B cell (primary cell): ENCODE measurements around the gene SLC4A3. TPM values are rescaled to one million over a fixed set of nuclear protein-coding genes. Genes with fewer than 3 reads are reported as not detected.

Experiments
- ATAC-seq: fragments of 200-7000 bp; cut with Tn5 transposase; one replicate; pipeline ENCODE4 v1.10.0; 2021; ENCODE audit warnings: low read depth, mild to moderate bottlenecking, moderate number of reproducible peaks, moderate library complexity
- CTCF ChIA-PET: fragments of 350-600 bp; sonication (Branson Sonifier 250); formaldehyde crosslinking; loops from one replicate; lab custom pipeline; 2021; ENCODE audit warnings: antibody characterized with exemption, inconsistent platforms; lab: Charles Lee
- POLR2A ChIA-PET: fragments of 350-600 bp; sonication (Branson Sonifier 250); formaldehyde crosslinking; loops from one replicate; lab custom pipeline; 2021; ENCODE audit warnings: antibody characterized with exemption; lab: Charles Lee
- DNase-seq: peaks from one replicate; pipeline ENCODE4 v3.0.0; 2013
- H2AFZ ChIP-seq: 2 replicates; pipeline ENCODE4 v1.6.1; 2012; ENCODE audit warnings: mild to moderate bottlenecking, low read depth, low read length; ENCODE audit not compliant: insufficient read depth, poor library complexity, severe bottlenecking
- H3K27ac ChIP-seq, 2 donors: 1 replicate in 1 of 2; 2 replicates in 1 of 2; pipeline ENCODE4 v1.5.1; 2012 to 2013; ENCODE audit warnings: low read length in 2 of 2, mild to moderate bottlenecking in 2 of 2, moderate library complexity in 1 of 2
- H3K27me3 ChIP-seq, 4 experiments: fragments of 200-600 bp in 1 of 4; sonication (generic) in 1 of 4; replicated peaks in 1 of 4; 1 replicate in 2 of 4; 2 replicates in 2 of 4; pipeline versions ENCODE4 v1.6.1 to v1.7.0; 2013 to 2016; ENCODE audit warnings: low read length in 3 of 4, mild to moderate bottlenecking in 2 of 4, mixed read lengths in 1 of 4, moderate library complexity in 1 of 4; ENCODE audit not compliant: insufficient read depth in 4 of 4, control insufficient read depth in 3 of 4; ENCODE audit errors: control extremely low read depth in 1 of 4
- H3K36me3 ChIP-seq, 2 experiments: replicated peaks in 1 of 2; 1 replicate in 1 of 2; 2 replicates in 1 of 2; pipeline versions ENCODE4 v1.6.1 to v1.7.1; 2013; ENCODE audit warnings: low read length in 1 of 2; ENCODE audit not compliant: insufficient read depth in 2 of 2, control insufficient read depth in 1 of 2; ENCODE audit errors: control extremely low read depth in 1 of 2, extremely low read depth in 1 of 2
- H3K4me1 ChIP-seq, 2 donors: fragments of 200-600 bp in 1 of 2; sonication (generic) in 1 of 2; 1 replicate in 1 of 2; 2 replicates in 1 of 2; pipeline versions ENCODE4 v1.5.1 to v1.6.1; 2013 to 2017; ENCODE audit warnings: low read length in 2 of 2; ENCODE audit not compliant: control insufficient read depth in 2 of 2, insufficient read depth in 2 of 2
- H3K4me2 ChIP-seq: replicated peaks from 2 replicates; pipeline ENCODE3; 2012; ENCODE audit warnings: mild to moderate bottlenecking, low read depth, low read length; ENCODE audit not compliant: poor library complexity, severe bottlenecking
- H3K4me3 ChIP-seq, 5 experiments: fragments of 200-600 bp in 1 of 5; sonication (generic) in 1 of 5; 1 replicate in 3 of 5; 2 replicates in 2 of 5; pipeline versions ENCODE4 v1.5.1 to v1.7.0; 2011 to 2016; ENCODE audit warnings: low read length in 4 of 5, mild to moderate bottlenecking in 4 of 5, low read depth in 2 of 5, control low read depth in 1 of 5, moderate library complexity in 1 of 5; ENCODE audit not compliant: insufficient read depth in 1 of 5; ENCODE audit errors: control extremely low read depth in 1 of 5, extremely low read depth in 1 of 5
- H3K79me2 ChIP-seq: fragments of 200-600 bp; sonication (generic); one replicate; pipeline ENCODE4 v1.6.0; 2016; ENCODE audit warnings: low read length; ENCODE audit not compliant: control insufficient read depth, insufficient read depth
- H3K9ac ChIP-seq: fragments of 200-600 bp; sonication (generic); 2 replicates; pipeline ENCODE4 v1.6.1; 2017; ENCODE audit warnings: mild to moderate bottlenecking, low read length, moderate library complexity
- H3K9me3 ChIP-seq, 3 donors: one replicate each; pipeline versions ENCODE4 v1.6.1 to v1.7.1; 2013; ENCODE audit warnings: low read length in 2 of 3; ENCODE audit not compliant: control insufficient read depth in 2 of 3, insufficient read depth in 1 of 3; ENCODE audit errors: control extremely low read depth in 1 of 3
- H4K20me1 ChIP-seq: 2 replicates; pipeline ENCODE4 v1.6.0; 2012; ENCODE audit warnings: mild to moderate bottlenecking, low read length; ENCODE audit not compliant: insufficient read depth, control insufficient read depth, poor library complexity, severe bottlenecking
- H3K27ac Mint-ChIP-seq: one replicate; pipeline ENCODE4 v1.8.0; 2021; ENCODE audit warnings: mixed read lengths
- H3K27me3 Mint-ChIP-seq: one replicate; pipeline ENCODE4 v1.8.0; 2021; ENCODE audit warnings: mixed read lengths
- H3K4me1 Mint-ChIP-seq: one replicate; pipeline ENCODE4 v1.8.0; 2021; ENCODE audit warnings: mixed read lengths
- H3K4me3 Mint-ChIP-seq: one replicate; pipeline ENCODE4 v1.8.0; 2021; ENCODE audit warnings: mixed read lengths
- H3K9me3 Mint-ChIP-seq: one replicate; pipeline ENCODE4 v1.8.0; 2022; ENCODE audit warnings: mixed read lengths; ENCODE audit not compliant: insufficient read depth
- EZH2 ChIP-seq: IDR thresholded peaks from 2 replicates; pipeline ENCODE4 v1.6.1; 2012; ENCODE audit warnings: borderline replicate concordance, low read depth, mild to moderate bottlenecking, moderate library complexity, low read length; ENCODE audit not compliant: insufficient read depth, poor library complexity, severe bottlenecking
- WGBS: methylation state at CpG from one replicate; pipeline ENCODE4 v1.1.5; 2013; ENCODE audit warnings: missing lambda C conversion rate; ENCODE audit not compliant: insufficient coverage; 5-methylcytosine and 5-hydroxymethylcytosine counted together
- intact Hi-C: fragments of 100-400 bp; cut with micrococcal nuclease; formaldehyde crosslinking; loops from one replicate; pipeline ENCODE4 v1.10.0; 2022
- polyA plus RNA-seq: library from polyadenylated mRNA; depleted of rRNA; stranded (reverse); fragments of >200 nt; gene quantifications from 2 replicates; pipeline ENCODE4 v1.2.3, GENCODE V29; 2012
- total RNA-seq, 2 donors: library from RNA; stranded (reverse); fragments of 120-200 nt in 1 of 2; gene quantifications; 1 replicate in 1 of 2; 2 replicates in 1 of 2; pipeline versions ENCODE4 v1.2.3 to v1.2.4, GENCODE V29; 2013 to 2022
- TF ChIP-seq, protein P1 (sequence below): fragments of 200-600 bp; IDR thresholded peaks from one replicate; pipeline ENCODE4 v1.8.0; 2022; ENCODE audit warnings: antibody characterized with exemption, mild to moderate bottlenecking

Gene SLC4A3
- total and polyA plus RNA-seq, 2 donors (not counting 1 experiment from before 2014, with no cell fraction given) = 0.16 TPM; not detected in 1

DNA sequence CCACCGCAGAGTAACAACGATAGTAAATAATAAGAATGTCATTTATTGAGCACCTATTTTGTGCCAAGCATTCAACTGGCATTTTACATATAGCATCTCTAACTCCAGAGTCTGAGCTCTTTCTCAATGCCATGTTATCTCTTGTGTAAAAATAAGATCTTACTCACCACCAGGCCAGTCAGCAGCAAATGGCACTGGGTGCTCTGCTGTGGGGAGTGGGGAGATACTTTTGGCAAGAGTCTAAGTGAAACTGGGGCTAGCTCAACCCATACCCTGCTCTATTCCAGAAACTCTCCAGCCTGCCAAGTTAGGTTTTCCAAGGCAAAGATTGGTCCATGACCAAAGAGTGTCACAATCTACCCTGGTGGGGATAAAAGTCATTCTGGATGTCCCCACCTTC, 5.0 kb upstream of the SLC4A3 start:
- Mint-ChIP-seq H3K27me3 (peaks cover 30% of the 10 kb centered on the region), H3K4me3 (no peak overlapping the region), H3K9me3 (no peaks in the 10 kb centered on the region), H3K4me1 (peaks cover 8% of the 10 kb centered on the region), H3K27ac (no peak overlapping the region)
- no peaks in the 10 kb centered on the region for H3K79me2 ChIP-seq
- TF ChIP-seq, protein P1, sequence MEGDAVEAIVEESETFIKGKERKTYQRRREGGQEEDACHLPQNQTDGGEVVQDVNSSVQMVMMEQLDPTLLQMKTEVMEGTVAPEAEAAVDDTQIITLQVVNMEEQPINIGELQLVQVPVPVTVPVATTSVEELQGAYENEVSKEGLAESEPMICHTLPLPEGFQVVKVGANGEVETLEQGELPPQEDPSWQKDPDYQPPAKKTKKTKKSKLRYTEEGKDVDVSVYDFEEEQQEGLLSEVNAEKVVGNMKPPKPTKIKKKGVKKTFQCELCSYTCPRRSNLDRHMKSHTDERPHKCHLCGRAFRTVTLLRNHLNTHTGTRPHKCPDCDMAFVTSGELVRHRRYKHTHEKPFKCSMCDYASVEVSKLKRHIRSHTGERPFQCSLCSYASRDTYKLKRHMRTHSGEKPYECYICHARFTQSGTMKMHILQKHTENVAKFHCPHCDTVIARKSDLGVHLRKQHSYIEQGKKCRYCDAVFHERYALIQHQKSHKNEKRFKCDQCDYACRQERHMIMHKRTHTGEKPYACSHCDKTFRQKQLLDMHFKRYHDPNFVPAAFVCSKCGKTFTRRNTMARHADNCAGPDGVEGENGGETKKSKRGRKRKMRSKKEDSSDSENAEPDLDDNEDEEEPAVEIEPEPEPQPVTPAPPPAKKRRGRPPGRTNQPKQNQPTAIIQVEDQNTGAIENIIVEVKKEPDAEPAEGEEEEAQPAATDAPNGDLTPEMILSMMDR = no peak
- TF ChIP-seq EZH2 = no peak
- ATAC-seq (no peak), DNase-seq (no peak)
- H4K20me1 ChIP-seq = no peaks in the 10 kb centered on the region
- H3K9ac ChIP-seq = no peak overlapping the region
- no peaks in the 10 kb centered on the region for H3K9me3 ChIP-seq
- no peak overlapping the region for H3K4me3 ChIP-seq
- peaks cover 4 to 6% of the 10 kb centered on the region in 2 donors for H3K4me1 ChIP-seq
- intact Hi-C loops = no loop called here
- WGBS = no CpG with 5 or more reads among the region's 2 CpGs
- H3K27ac ChIP-seq = no peak overlapping the region
- CTCF ChIA-PET = interaction anchor here (0.6 kb wide), 1 partner anchor 105 kb away, joined by 3 read pairs; no protein-coding TSS in a partner anchor
- no peak overlapping the region for H3K4me2 ChIP-seq
- no peak overlapping the region for H2AFZ ChIP-seq
- peaks cover 0 to 27% (median 17%) of the 10 kb centered on the region in 4 experiments for H3K27me3 ChIP-seq
- no peaks in the 10 kb centered on the region for H3K36me3 ChIP-seq
- POLR2A ChIA-PET = no interaction called here

DNA sequence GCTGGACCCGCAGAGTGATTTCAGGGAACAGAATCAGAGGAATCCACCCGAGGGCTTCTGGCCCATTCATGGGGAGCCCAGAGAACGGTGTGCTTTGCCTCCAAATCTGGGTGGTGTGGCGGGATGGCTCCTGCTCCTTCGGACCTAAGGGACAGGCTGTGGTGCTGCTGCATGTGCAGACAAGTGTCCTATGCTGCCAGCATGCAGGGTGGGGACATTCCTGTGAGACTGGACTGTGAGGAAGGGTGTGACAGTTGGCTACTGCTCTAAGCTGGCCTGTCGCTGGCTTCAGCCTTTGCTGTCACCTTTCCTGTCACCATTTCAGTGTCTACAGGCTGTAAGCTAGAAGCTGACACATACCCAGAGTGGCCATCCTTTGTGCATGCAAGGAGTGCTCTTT, 2.9 kb upstream of the SLC4A3 start:
- no peak for DNase-seq
- H3K4me2 ChIP-seq = no peak overlapping the region
- H3K79me2 ChIP-seq = no peaks in the 10 kb centered on the region
- no peaks in the 10 kb centered on the region for H4K20me1 ChIP-seq
- ChIA-PET CTCF (no interaction called here), POLR2A (no interaction called here)
- peaks cover 39% of the 10 kb centered on the region for H3K27me3 Mint-ChIP-seq
- H3K9me3 ChIP-seq = peaks cover 0 to 4% (median 0%) of the 10 kb centered on the region in 3 donors
- H3K27ac Mint-ChIP-seq = no peak overlapping the region
- no peaks in the 10 kb centered on the region for H3K36me3 ChIP-seq
- H3K9me3 Mint-ChIP-seq = no peaks in the 10 kb centered on the region
- no peak overlapping the region for H3K4me3 ChIP-seq
- peaks cover 10 to 20% of the 10 kb centered on the region in 2 donors for H3K4me1 ChIP-seq
- no peak for ATAC-seq
- WGBS = 88% methylated on average over 6 of the region's 6 CpGs
- H3K9ac ChIP-seq = no peak overlapping the region
- no peak overlapping the region for H2AFZ ChIP-seq
- H3K27me3 ChIP-seq = peaks cover 0 to 42% (median 24%) of the 10 kb centered on the region in 4 experiments
- no peak overlapping the region for H3K27ac ChIP-seq
- peaks cover 10% of the 10 kb centered on the region for H3K4me1 Mint-ChIP-seq
- H3K4me3 Mint-ChIP-seq = no peak overlapping the region
- TF ChIP-seq EZH2 = no peak
- TF ChIP-seq, protein P1 = no peak
- intact Hi-C loops = no loop called here
